Activated B cell treated with CpG ODN at 0.5 μM for 24 hours (primary cell): ENCODE results near the gene KCNG3. TPM values are rescaled to one million over a fixed set of nuclear protein-coding genes. Genes with fewer than 3 reads are reported as not detected.
"Not testable (repeated sequence)": the region's sequence is repeated elsewhere in the genome, so short reads cannot be mapped to it uniquely, and the experiment has no call there.

ENCODE experiments used
- ATAC-seq: fragments of 200-7000 bp; cut with Tn5 transposase; one replicate; pipeline ENCODE4 v1.10.0; 2021; ENCODE audit warnings: low read depth, mild to moderate bottlenecking, moderate library complexity
- CTCF ChIA-PET: fragments of 350-600 bp; sonication (Branson Sonifier 250); formaldehyde crosslinking; loops from one replicate; lab custom pipeline; 2021; ENCODE audit warnings: antibody characterized with exemption; lab: Charles Lee
- POLR2A ChIA-PET: fragments of 350-600 bp; sonication (Branson Sonifier 250); formaldehyde crosslinking; loops from one replicate; lab custom pipeline; 2021; ENCODE audit warnings: antibody characterized with exemption; lab: Charles Lee
- DNase-seq: peaks from one replicate; pipeline ENCODE4 v3.0.0; 2022
- H3K27ac Mint-ChIP-seq: one replicate; pipeline ENCODE4 v1.8.0; 2020; ENCODE audit warnings: mixed read lengths
- H3K27me3 Mint-ChIP-seq: one replicate; pipeline ENCODE4 v1.8.0; 2021; ENCODE audit warnings: mixed read lengths
- H3K36me3 Mint-ChIP-seq: one replicate; pipeline ENCODE4 v1.8.0; 2021; ENCODE audit warnings: low read depth, mixed read lengths
- H3K4me1 Mint-ChIP-seq: one replicate; pipeline ENCODE4 v1.8.0; 2021; ENCODE audit warnings: mixed read lengths
- H3K4me3 Mint-ChIP-seq: one replicate; pipeline ENCODE4 v1.8.0; 2020; ENCODE audit warnings: mild to moderate bottlenecking, mixed read lengths
- H3K9me3 Mint-ChIP-seq: one replicate; pipeline ENCODE4 v1.8.0; 2020; ENCODE audit warnings: mixed read lengths
- intact Hi-C: fragments of 100-400 bp; cut with micrococcal nuclease; formaldehyde crosslinking; loops from one replicate; pipeline ENCODE4 v1.15.1; 2024
- total RNA-seq: library from RNA; stranded (reverse); gene quantifications from 2 replicates; pipeline ENCODE4 v1.2.3, GENCODE V29; 2022
- TF ChIP-seq, protein P1 (sequence below): fragments of 200-600 bp; IDR thresholded peaks from one replicate; pipeline ENCODE4 v1.8.0; 2022; ENCODE audit warnings: antibody characterized with exemption, mild to moderate bottlenecking

Gene KCNG3
- total RNA-seq, 1 donor from 2014 or later = not detected

DNA sequence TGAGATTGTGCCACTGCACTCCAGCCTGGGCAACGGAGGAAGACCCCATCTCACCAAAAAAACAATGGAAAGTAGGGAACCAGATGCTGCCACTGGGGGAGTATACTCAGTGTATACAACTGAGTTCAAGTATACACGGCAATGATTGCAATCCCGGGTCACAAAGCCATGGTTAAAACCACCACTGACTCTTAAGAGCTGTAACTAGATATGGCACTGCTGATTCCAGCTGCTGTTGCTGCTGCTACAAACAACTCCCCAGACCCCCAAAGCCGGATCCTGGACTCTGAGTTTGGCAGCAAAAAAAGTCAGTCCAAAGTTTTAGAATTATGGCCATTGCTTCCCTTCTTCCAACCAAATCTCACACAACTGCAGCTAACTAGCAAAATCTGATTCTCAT, 89.1 kb downstream of the KCNG3 start:
- TF ChIP-seq, protein P1, sequence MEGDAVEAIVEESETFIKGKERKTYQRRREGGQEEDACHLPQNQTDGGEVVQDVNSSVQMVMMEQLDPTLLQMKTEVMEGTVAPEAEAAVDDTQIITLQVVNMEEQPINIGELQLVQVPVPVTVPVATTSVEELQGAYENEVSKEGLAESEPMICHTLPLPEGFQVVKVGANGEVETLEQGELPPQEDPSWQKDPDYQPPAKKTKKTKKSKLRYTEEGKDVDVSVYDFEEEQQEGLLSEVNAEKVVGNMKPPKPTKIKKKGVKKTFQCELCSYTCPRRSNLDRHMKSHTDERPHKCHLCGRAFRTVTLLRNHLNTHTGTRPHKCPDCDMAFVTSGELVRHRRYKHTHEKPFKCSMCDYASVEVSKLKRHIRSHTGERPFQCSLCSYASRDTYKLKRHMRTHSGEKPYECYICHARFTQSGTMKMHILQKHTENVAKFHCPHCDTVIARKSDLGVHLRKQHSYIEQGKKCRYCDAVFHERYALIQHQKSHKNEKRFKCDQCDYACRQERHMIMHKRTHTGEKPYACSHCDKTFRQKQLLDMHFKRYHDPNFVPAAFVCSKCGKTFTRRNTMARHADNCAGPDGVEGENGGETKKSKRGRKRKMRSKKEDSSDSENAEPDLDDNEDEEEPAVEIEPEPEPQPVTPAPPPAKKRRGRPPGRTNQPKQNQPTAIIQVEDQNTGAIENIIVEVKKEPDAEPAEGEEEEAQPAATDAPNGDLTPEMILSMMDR = no peak
- Mint-ChIP-seq H3K4me1 (no peaks in the 10 kb centered on the region), H3K9me3 (no peaks in the 10 kb centered on the region), H3K4me3 (no peak overlapping the region), H3K27me3 (peaks cover 10% of the 10 kb centered on the region), H3K27ac (no peak overlapping the region), H3K36me3 (no peaks in the 10 kb centered on the region)
- intact Hi-C loops = no loop called here
- CTCF ChIA-PET = no interaction called here
- POLR2A ChIA-PET = no interaction called here
- ATAC-seq = no peak
- DNase-seq = no peak

DNA sequence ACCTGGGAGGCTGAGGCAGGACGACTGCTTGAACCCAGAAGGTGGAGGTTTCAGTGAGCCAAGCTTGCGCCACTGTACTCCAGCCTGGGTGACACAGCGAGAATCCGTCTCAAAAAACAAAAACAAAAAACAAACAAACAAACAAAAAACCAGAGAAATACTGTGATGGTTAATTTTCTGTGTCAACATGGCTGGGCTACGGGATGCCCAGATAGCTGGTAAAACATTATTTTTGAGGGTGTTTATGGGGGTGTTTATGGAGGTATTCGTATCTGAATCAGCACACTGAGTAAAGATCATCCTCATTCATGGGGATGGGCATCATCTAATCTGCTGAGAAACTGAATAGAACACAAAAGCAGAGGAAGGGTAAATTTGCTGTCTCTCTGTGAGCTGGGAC, 92.0 kb downstream of the KCNG3 start:
- Mint-ChIP-seq H3K36me3 (no peaks in the 10 kb centered on the region), H3K4me3 (no peak overlapping the region), H3K27ac (no peak overlapping the region), H3K27me3 (peaks cover 7% of the 10 kb centered on the region), H3K4me1 (no peaks in the 10 kb centered on the region), H3K9me3 (no peaks in the 10 kb centered on the region)
- intact Hi-C loops = no loop called here
- ChIA-PET POLR2A (no interaction called here), CTCF (no interaction called here)
- ATAC-seq (no peak), DNase-seq (no peak)
- TF ChIP-seq, protein P1 = no peak

- CTCF ChIA-PET, H3K9me3 Mint-ChIP-seq, H3K27me3 Mint-ChIP-seq, H3K4me1 Mint-ChIP-seq, ATAC-seq, DNase-seq, intact Hi-C loops, H3K36me3 Mint-ChIP-seq, H3K4me3 Mint-ChIP-seq, POLR2A ChIA-PET, H3K27ac Mint-ChIP-seq: not testable (repeated sequence)
Measured at GRCh38 chr2:42398052-42398451, 95.7 kb downstream of the KCNG3 start.

- H3K27ac Mint-ChIP-seq, H3K9me3 Mint-ChIP-seq, DNase-seq, H3K4me3 Mint-ChIP-seq, ATAC-seq, H3K27me3 Mint-ChIP-seq, H3K4me1 Mint-ChIP-seq, CTCF ChIA-PET, intact Hi-C loops, POLR2A ChIA-PET, H3K36me3 Mint-ChIP-seq: not testable (repeated sequence)
Measured at GRCh38 chr2:42393320-42393719, 100.5 kb downstream of the KCNG3 start.

GRCh38 chr2:42392191-42392590, 101.6 kb downstream of the KCNG3 start:
- H3K9me3 Mint-ChIP-seq = no peaks in the 10 kb centered on the region
- H3K36me3 Mint-ChIP-seq = no peaks in the 10 kb centered on the region
- ChIA-PET POLR2A (no interaction called here), CTCF (no interaction called here)
- H3K4me1 Mint-ChIP-seq = no peaks in the 10 kb centered on the region
- intact Hi-C loops = no loop called here
- no peak overlapping the region for H3K4me3 Mint-ChIP-seq
- TF ChIP-seq, protein P1 = no peak
- no peak overlapping the region for H3K27ac Mint-ChIP-seq
- peaks cover 4% of the 10 kb centered on the region for H3K27me3 Mint-ChIP-seq
- no peak for DNase-seq
- no peak for ATAC-seq

Other genes starting within 250 kb of the KCNG3 start
- 84.2 and 86.4 TPM in 2 replicates for gene COX7A2L, start 132.8 kb downstream of the KCNG3 start, total RNA-seq
- gene MTA3, start 74.7 kb upstream of the KCNG3 start, total RNA-seq = 26.2 and 26.8 TPM in 2 replicates